NB4 (cell line): ENCODE results near the gene S100B.

ENCODE experiments used
- DNase-seq: peaks from one replicate; pipeline ENCODE4 v3.0.0; 2010; ENCODE audit warnings: low read depth
- H3K4me3 ChIP-seq: one replicate; pipeline ENCODE4 v1.5.1; 2011; ENCODE audit warnings: mild to moderate bottlenecking, low read depth, low read length, moderate library complexity
- MYC ChIP-seq: IDR thresholded peaks from 2 replicates; pipeline ENCODE4 v1.6.1; 2011; ENCODE audit warnings: low read depth, low read length
- POLR2A ChIP-seq: IDR thresholded peaks from 2 replicates; pipeline ENCODE4 v1.6.1; 2011; ENCODE audit warnings: mild to moderate bottlenecking; ENCODE audit not compliant: insufficient read length; ENCODE audit errors: extremely low read depth
- TF ChIP-seq, protein P1 (sequence below): IDR thresholded peaks from one replicate; pipeline ENCODE4 v1.5.1; 2012; ENCODE audit warnings: low read depth, low read length
- TF ChIP-seq, protein P2 (sequence below): IDR thresholded peaks from 2 replicates; pipeline ENCODE4 v1.6.1; 2011; ENCODE audit warnings: low read depth, low read length

S100B gene

DNA sequence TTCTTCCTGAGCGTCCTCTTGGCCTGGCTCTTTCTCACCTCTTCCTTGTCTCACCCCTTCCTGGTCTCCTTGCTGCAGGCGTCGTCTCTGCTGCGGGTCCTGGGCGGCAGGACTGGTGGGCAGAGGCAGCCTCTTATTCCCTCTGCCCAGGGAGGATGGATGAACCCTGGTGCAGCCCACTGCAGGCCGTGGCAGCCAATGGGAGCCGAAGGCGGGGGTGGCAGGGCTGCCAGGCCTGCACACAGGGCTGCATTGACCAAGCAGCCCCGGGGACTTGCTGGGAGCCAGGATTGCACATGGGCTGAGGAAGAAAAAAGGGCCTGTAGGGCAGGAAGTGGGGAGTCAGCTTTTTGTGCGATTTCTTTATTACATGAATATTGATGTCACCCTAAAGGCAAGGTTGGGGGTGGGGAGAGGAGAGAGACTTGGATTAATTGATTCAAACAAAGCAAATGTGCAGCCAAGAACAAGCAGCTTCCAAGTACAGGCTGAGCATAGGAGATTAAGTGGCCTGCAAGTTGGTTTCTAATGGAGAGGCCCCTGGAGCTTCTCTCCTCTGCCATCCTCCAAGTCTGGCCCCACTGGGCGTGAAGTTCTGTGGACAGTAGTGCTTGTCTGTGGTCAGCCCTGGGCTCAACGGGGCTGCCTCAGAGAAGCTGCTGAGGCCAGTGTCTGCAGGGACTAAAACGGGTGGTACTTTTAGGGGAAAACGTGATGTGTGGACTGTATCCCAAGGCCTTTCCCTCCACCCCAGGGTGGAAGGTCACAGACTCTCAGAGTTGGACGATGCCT lies at the start of gene S100B:
Gene S100B (minus strand): TSS at position 108 of the 792 bp plus-strand sequence. CDS start 2,667 bp downstream, outside the sequence.
- DNase-seq, result peak; percentile 95

DNA sequence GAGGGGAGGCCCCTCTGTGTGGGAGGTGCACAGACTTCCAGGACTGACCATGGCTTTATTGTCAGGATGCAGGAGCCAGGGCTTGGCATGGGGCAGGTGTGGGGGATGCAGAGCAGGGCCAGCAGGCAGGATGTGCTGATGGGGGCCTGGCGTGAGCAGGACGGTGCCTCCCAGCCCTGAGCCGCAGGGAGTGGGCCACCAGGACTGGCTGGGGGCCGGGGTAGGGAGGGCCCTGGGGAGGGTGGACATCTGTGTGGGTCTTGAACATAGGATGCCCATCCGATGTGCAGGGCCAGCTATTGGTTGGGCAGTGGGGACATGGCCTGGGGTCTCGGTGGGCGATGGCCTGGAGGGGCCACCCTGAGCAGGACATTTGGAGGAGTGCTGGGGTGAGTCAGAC lies 46.2 kb upstream of the S100B start:
- TF ChIP-seq POLR2A (no peak), MYC (no peak)
- TF ChIP-seq, protein P1, sequence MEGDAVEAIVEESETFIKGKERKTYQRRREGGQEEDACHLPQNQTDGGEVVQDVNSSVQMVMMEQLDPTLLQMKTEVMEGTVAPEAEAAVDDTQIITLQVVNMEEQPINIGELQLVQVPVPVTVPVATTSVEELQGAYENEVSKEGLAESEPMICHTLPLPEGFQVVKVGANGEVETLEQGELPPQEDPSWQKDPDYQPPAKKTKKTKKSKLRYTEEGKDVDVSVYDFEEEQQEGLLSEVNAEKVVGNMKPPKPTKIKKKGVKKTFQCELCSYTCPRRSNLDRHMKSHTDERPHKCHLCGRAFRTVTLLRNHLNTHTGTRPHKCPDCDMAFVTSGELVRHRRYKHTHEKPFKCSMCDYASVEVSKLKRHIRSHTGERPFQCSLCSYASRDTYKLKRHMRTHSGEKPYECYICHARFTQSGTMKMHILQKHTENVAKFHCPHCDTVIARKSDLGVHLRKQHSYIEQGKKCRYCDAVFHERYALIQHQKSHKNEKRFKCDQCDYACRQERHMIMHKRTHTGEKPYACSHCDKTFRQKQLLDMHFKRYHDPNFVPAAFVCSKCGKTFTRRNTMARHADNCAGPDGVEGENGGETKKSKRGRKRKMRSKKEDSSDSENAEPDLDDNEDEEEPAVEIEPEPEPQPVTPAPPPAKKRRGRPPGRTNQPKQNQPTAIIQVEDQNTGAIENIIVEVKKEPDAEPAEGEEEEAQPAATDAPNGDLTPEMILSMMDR, result no peak
- TF ChIP-seq, protein P2, sequence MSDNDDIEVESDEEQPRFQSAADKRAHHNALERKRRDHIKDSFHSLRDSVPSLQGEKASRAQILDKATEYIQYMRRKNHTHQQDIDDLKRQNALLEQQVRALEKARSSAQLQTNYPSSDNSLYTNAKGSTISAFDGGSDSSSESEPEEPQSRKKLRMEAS, result no peak
- H3K4me3 ChIP-seq, result no peak overlapping the region
- no peak for DNase-seq

More for the DNA sequence above, at the start of gene S100B:
- TF ChIP-seq POLR2A (no peak), MYC (0 out of 2 replicates have a peak, but pooled peaks have one; percentile 21)
- TF ChIP-seq, protein P2, result peak; percentile 64; the same call in 1 of the 2 replicates
- H3K4me3 ChIP-seq, result peak within 1 kb of the TSS; percentile 41

DNA sequence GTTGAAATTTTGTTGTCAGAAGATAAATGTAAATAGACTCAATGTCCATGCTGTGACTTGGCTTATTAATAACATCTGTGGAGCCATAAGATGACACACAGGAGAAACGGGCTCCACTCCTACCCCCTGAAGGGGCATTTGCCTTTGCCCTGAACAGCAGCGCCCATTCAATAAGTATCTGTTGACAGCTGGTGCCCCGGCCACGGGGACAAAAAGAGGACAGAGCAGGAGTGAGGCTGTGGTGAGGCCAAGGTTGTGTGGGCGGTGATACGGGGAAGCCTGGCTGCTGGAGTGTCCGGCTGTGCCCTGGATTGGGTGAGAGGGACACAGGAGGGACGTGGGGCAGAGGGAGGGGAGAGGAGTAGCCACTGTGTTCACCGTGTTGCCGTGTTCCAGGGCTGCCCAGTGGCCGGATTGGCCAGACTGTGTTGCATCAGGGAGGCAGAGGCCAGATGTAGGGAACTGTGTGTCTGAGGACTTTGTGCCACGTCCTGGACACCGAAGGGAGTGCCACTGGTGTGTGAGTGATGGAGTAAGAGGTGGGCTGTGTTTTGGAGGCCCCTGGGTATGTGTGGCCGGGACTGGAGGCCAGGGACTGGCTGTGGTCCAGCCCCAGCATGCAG lies 45.7 kb upstream of the S100B start:
- DNase-seq, result no peak
- H3K4me3 ChIP-seq, result no peak overlapping the region
- TF ChIP-seq, protein P1, result no peak
- TF ChIP-seq MYC (no peak), POLR2A (no peak)
- TF ChIP-seq, protein P2, result no peak

DNA sequence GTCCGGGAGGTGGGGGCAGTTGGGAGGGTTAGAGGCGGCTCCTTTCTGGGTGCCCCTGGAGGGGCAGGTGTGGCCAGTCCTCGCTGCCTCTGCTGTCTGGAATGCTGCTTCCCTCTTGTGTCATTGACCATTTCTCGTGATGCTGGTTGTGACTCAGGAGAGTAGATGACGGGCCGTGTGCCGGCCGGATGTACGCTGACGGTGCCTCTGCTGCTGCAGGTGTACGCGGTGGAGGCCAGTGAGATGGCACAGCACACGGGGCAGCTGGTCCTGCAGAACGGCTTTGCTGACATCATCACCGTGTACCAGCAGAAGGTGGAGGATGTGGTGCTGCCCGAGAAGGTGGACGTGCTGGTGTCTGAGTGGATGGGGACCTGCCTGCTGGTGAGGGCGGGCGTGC lies 44.5 kb upstream of the S100B start:
- H3K4me3 ChIP-seq, result no peak overlapping the region
- no peak for DNase-seq
- TF ChIP-seq POLR2A, result no peak
- no peak for TF ChIP-seq MYC
- TF ChIP-seq, protein P2, result no peak
- TF ChIP-seq, protein P1, result no peak

DNA sequence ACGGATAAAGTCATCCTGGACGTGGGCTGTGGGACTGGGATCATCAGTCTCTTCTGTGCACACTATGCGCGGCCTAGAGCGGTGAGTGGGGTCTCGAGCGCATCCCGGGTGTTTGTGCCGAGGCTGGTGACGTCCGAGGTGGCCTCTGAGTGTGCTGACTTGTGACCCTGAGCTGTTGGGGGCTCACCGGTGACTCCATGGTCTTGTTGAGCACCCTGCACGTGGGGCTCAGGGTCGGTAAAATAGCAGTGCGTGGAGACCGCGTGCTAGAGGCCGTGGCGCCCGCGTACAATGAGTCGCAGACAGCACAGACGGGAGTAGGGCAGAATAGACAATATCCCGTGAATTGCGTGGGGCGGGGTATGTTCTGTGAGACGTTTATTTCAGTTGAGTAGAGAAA lies 43.7 kb upstream of the S100B start:
- TF ChIP-seq MYC, result no peak
- no peak for TF ChIP-seq POLR2A
- TF ChIP-seq, protein P2, result no peak
- TF ChIP-seq, protein P1, result no peak
- no peak overlapping the region for H3K4me3 ChIP-seq
- DNase-seq, result no peak

DNA sequence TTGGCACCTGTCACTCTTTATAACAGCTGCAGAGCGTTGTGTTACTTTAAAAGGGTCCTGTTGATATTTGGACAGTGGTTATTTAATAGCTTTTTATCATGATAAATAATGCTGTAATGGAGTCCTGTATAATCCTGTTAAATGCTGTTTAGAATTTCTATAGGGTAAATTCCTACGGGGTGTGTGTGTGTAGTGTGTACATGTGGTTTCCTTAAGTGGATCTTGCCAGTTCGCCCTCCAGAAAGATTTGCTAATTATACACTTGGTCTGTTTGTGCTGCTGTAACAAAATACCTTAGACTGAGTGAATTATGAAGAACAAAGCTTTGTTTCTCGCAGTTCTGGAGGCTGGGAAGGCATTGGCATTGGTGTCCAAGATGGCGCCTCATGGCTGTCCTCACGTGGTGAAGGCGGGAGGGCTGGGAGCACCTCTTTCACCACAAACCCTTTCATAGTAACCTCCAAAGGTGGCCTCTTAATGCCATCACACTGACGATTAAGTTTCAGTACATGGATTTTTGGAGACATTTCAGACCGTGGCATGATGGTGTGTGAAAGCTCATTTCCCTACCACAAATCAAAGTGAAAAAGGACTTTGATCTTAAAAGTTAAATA lies 41.8 kb upstream of the S100B start:
- no peak for DNase-seq
- H3K4me3 ChIP-seq, result no peak overlapping the region

More for the DNA sequence above, 41.8 kb upstream of the S100B start:
- TF ChIP-seq, protein P1, result no peak
- TF ChIP-seq, protein P2, result no peak
- TF ChIP-seq MYC, result no peak
- TF ChIP-seq POLR2A, result no peak
